Measurements from ENCODE around the gene PHKB. TPM values are rescaled to one million over a fixed set of nuclear protein-coding genes. Genes with fewer than 3 reads are reported as not detected.

Gene PHKB
- total RNA-seq, 1 donor from 2014 or later = 57.7 TPM

DNA sequence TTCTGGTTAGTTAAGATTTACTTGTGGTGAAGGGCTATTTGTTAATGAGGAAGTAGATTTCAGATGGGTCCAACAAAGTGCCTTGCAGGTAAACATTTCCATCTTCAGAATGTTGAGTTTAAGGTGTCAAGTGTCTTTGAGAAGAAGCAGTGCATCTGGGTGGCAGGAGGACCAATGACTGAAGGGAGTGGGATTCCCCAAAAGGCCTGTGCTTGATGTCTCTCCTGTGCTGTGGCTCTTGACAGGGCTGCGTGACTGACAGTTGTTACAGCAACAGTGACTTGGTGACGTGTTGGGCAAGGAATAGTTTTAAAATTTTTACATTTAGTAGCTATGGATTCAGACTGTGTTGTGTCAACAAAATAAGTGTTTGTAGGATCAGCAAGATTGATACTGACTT lies 149.9 kb downstream of the PHKB start:
- Mint-ChIP-seq H3K9me3 (ENCODE audit: low read depth) (peaks cover 14% of the 10 kb centered on the region), H3K36me3 (ENCODE audit: low read depth) (peaks cover 23% of the 10 kb centered on the region), H3K4me3 (ENCODE audit: unreplicated experiment) (no peak overlapping the region), H3K27me3 (ENCODE audit: low read depth) (no peaks in the 10 kb centered on the region), H3K27ac (ENCODE audit: unreplicated experiment) (no peak overlapping the region), H3K4me1 (ENCODE audit: low read depth) (no peaks in the 10 kb centered on the region)
- TF ChIP-seq, protein P1, sequence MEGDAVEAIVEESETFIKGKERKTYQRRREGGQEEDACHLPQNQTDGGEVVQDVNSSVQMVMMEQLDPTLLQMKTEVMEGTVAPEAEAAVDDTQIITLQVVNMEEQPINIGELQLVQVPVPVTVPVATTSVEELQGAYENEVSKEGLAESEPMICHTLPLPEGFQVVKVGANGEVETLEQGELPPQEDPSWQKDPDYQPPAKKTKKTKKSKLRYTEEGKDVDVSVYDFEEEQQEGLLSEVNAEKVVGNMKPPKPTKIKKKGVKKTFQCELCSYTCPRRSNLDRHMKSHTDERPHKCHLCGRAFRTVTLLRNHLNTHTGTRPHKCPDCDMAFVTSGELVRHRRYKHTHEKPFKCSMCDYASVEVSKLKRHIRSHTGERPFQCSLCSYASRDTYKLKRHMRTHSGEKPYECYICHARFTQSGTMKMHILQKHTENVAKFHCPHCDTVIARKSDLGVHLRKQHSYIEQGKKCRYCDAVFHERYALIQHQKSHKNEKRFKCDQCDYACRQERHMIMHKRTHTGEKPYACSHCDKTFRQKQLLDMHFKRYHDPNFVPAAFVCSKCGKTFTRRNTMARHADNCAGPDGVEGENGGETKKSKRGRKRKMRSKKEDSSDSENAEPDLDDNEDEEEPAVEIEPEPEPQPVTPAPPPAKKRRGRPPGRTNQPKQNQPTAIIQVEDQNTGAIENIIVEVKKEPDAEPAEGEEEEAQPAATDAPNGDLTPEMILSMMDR (IDR thresholded peaks at IDR 0.05) = no peak
- no peak for DNase-seq (ENCODE audit: low spot score)

DNA sequence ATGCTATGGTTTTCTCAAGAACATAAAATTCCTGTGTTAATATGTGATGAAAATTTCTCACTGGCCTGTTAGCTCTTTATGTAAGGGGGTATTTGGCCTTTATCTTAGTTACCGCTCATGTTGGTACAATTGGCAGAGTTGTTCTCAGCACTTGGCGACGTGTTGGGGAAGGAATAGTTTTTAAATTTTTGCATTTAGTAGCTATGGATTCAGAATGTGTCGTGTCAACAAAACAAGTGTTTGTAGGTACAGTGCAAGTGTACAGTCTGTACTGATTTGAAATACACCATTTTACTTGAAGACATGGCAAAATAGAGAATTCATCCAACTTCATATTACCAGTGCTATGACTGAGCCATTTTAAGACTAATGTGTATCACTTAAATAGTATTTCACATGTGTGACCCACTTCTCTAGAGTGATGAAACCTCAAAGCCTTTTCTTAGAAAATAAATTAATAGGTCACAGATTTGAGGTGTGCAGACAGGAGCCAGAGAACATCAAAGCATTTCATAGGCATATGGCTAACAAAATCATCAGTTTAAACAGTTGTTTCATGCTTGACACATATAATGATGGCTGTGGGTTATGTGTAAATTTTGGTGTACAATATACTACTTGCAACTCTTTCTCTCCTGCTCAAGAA lies 150.8 kb downstream of the PHKB start:
- Mint-ChIP-seq H3K27me3 (ENCODE audit: low read depth) (no peaks in the 10 kb centered on the region), H3K36me3 (ENCODE audit: low read depth) (peaks cover 20% of the 10 kb centered on the region), H3K9me3 (ENCODE audit: low read depth) (peaks cover 14% of the 10 kb centered on the region), H3K4me1 (ENCODE audit: low read depth) (no peaks in the 10 kb centered on the region), H3K27ac (ENCODE audit: unreplicated experiment) (no peak overlapping the region), H3K4me3 (ENCODE audit: unreplicated experiment) (no peak overlapping the region)
- DNase-seq (ENCODE audit: low spot score) = no peak
- TF ChIP-seq, protein P1 (IDR thresholded peaks at IDR 0.05) = no peak

DNA sequence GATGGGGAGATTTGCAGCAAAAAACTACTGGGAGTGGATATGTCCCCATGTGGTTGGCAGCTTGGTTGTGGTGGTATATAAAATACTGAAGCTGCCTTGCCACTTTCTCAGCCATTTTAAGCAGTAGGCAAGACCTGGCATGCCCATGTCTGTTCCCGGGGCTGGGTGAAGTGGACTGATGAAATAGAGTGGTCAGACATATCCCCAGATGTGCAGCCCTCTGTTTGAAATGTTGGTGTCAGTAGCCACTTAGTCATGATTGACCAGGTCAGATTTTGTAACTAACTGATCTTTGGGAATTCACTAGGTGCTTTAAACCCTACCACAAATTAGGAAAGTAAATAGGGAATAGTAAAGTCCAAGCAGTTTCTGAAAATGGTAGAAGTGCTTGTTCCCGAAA lies 151.6 kb downstream of the PHKB start:
- Mint-ChIP-seq H3K27me3 (ENCODE audit: low read depth) (no peaks in the 10 kb centered on the region), H3K4me3 (ENCODE audit: unreplicated experiment) (no peak overlapping the region), H3K36me3 (ENCODE audit: low read depth) (peaks cover 17% of the 10 kb centered on the region), H3K9me3 (ENCODE audit: low read depth) (peaks cover 10% of the 10 kb centered on the region), H3K27ac (ENCODE audit: unreplicated experiment) (no peak overlapping the region), H3K4me1 (ENCODE audit: low read depth) (no peaks in the 10 kb centered on the region)
- no peak for DNase-seq (ENCODE audit: low spot score)
- TF ChIP-seq, protein P1 (IDR thresholded peaks at IDR 0.05) = no peak

DNA sequence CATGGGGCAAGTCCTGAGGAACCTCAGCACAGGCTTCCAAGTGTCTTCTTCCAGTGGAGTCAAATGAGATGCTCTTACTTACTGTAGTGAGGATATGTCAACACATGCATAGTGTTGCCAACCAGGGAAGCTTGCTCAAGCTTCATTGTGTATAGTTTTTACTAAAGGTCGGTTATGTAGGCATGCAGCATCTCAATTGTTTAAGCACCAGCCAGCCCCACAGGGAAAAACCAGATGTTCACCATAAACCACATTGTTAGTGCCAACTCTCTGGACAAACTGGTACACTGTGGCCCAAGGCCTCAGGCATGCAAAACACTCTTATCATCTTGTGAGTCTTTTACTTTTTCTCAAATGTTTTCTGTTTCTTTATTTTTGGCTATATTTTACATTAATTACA lies 152.1 kb downstream of the PHKB start:
- Mint-ChIP-seq H3K27ac (ENCODE audit: unreplicated experiment) (no peak overlapping the region), H3K36me3 (ENCODE audit: low read depth) (peaks cover 17% of the 10 kb centered on the region), H3K4me3 (ENCODE audit: unreplicated experiment) (no peak overlapping the region), H3K27me3 (ENCODE audit: low read depth) (no peaks in the 10 kb centered on the region), H3K4me1 (ENCODE audit: low read depth) (no peaks in the 10 kb centered on the region), H3K9me3 (ENCODE audit: low read depth) (peaks cover 9% of the 10 kb centered on the region)
- no peak for DNase-seq (ENCODE audit: low spot score)
- TF ChIP-seq, protein P1 (IDR thresholded peaks at IDR 0.05) = no peak

DNA sequence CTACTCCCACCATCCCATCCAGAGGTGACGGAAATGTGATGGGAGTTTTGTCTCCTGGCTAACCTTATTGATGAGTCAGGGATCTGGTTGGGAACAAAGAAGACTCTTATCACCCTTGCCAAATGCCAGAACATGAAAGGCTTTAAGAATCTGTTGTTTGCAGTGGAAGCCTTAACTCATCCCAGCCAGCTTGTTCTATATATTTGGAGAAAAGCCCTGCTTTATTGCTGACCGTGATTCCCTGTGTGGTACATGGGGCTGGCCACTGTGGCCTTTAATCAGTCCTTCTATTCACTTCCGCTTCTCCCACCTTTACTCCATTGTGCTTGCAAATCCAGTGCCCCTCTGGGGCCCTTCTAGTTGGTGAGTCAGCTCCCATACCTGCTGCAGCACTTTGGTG lies 156.6 kb downstream of the PHKB start:
- Mint-ChIP-seq H3K4me1 (ENCODE audit: low read depth) (no peaks in the 10 kb centered on the region), H3K9me3 (ENCODE audit: low read depth) (peaks cover 3% of the 10 kb centered on the region), H3K36me3 (ENCODE audit: low read depth) (peaks cover 5% of the 10 kb centered on the region), H3K27me3 (ENCODE audit: low read depth) (no peaks in the 10 kb centered on the region), H3K4me3 (ENCODE audit: unreplicated experiment) (no peak overlapping the region), H3K27ac (ENCODE audit: unreplicated experiment) (no peak overlapping the region)
- DNase-seq (ENCODE audit: low spot score) = no peak
- TF ChIP-seq, protein P1 (IDR thresholded peaks at IDR 0.05) = no peak
